GM19023 (cell line): Measurements from ENCODE around the gene RBBP5.
"Not testable (repeated sequence)": the region's sequence is repeated elsewhere in the genome, so short reads cannot be mapped to it uniquely, and the experiment has no call there.

Source experiments
- ATAC-seq: cut with Tn5 transposase; IDR thresholded peaks from one replicate; pipeline ENCODE4 v1.9.1; 2021; ENCODE audit warnings: mild to moderate bottlenecking, moderate library complexity; ENCODE audit not compliant: unreplicated experiment

The RBBP5 gene

DNA sequence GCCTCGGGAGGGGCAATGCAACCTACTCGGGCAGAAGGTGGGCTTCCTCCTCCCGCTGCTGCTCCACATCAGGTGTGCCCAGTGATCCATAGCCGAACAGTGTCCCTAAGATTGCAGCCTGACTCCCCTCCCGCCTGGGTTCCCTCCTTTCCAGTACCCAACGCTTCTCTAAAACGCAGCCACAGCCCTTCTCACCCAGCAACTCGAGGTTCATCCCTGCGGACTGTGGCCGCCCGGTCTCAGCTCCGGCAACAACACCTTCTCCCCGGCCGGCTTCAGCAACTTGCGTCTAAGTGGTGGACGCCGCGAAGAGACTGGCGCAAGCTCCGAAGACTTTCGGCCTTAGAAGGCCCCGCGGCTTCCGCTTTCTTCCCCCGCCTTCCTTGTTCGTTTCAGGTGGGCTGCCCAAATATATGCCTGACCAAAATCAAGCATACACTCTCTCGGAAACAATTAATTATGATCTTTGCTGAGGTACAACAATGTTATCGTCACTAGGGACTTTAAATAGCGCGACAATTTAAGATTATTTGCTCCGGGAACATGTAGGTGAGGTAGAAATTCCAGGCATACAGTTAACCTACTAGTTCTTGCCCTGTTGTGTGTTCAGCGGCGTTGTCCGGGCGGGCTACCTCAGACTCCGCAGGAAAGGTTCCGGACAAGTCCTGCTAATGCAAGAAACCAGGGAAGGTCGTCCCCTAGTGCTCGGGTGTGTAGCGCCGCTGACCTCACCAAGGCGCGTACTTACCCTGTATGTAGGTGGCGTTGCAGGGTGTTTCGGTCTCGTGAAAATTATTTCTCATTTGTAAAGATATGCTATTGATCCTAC, at the start of gene RBBP5:
Gene RBBP5 (minus strand): TSS at position 319 of the 829 bp plus-strand sequence. CDS start 105 bp downstream, at position 214.
- peak; percentile 97 for ATAC-seq

GRCh38 chr1:205171369-205171768, 49.6 kb upstream of the RBBP5 start:
- ATAC-seq = no peak

GRCh38 chr1:205170532-205171269, 48.9 kb upstream of the RBBP5 start:
- no peak for ATAC-seq

DNA sequence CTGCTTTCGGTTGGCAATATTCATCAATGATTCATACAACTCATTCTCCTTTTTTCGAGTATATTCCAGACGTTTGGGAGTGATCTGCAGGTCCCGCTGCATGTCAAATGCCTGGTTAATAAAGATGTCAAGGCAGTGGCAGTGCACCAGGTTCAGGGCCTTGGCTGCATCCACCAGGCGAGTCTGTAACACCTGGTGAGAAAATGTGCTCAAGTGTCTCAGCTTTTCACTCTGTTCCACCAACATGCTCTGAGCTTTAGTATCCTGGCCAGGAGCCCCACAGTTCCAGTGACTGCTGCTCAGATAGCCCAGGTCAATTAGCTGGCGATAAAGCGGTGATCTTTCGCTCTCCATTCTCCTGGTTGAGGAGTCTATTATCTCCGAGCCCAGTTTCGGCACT, 47.5 kb upstream of the RBBP5 start:
- no peak for ATAC-seq

DNA sequence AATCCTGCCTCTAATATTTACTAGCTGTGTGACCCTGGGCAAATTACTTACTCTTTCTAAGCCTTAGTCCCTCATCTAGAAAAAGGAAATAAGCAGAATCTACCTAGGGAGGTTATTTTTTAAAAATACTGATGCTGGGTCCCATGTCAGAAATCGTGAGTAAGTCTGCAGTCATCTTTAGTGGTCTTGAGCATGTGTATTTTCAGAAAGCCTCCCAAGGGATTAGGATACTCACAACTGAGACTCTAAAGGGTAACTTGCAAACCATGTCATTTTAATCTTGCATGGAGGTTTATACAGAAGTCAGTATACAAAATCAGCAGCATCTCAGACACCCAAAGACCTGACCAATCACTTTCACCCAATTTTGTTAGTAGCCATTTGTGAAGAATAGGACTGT, 46.5 kb upstream of the RBBP5 start:
- no peak for ATAC-seq

DNA sequence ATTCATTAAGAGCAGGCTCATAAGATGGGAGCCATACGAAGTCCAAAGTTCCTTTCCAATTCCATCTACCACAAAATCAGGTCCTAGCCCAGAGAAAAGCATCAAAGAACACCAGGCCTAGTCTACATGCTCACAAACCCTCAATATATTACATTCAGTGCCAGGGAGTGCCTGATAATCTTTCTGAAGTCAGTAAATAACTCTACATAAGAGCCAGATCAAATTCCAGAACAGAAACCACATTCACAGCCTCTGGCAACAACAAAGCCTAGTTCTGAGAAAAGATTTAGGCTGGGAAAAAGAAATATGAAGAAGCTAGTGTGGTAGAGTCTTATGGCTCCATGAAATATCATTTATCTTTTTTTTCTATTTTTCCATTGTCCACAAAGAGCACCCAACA, 40.5 kb upstream of the RBBP5 start:
- ATAC-seq = no peak

GRCh38 chr1:205161076-205161475, 39.3 kb upstream of the RBBP5 start:
- ATAC-seq = no peak

DNA sequence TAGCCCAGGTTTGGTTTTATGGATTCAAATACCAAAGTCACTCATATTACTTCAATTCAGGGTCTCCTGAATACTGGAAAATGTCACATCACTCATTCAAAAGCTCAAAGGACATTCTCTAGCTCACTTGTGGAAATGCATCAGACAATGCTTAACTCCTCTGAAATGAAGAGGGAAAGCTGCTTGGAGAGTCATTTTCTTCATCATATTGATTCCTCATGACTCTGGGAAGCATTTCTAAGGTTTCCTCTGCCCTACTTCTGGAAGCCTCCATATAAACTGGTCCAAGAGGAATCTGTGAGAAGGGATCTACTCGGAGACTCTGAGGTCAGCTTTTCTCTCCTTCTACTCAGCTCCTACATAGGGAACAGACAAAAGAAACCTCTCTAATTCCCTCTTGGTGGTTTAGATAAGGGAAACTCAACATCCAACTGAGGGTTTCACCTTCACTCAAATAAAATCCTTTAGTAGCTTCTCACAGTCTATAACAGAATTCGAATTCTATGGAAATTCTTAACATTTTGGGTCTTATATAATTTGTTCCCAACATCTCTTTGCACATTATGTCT, 36.4 kb upstream of the RBBP5 start:
- no peak for ATAC-seq

DNA sequence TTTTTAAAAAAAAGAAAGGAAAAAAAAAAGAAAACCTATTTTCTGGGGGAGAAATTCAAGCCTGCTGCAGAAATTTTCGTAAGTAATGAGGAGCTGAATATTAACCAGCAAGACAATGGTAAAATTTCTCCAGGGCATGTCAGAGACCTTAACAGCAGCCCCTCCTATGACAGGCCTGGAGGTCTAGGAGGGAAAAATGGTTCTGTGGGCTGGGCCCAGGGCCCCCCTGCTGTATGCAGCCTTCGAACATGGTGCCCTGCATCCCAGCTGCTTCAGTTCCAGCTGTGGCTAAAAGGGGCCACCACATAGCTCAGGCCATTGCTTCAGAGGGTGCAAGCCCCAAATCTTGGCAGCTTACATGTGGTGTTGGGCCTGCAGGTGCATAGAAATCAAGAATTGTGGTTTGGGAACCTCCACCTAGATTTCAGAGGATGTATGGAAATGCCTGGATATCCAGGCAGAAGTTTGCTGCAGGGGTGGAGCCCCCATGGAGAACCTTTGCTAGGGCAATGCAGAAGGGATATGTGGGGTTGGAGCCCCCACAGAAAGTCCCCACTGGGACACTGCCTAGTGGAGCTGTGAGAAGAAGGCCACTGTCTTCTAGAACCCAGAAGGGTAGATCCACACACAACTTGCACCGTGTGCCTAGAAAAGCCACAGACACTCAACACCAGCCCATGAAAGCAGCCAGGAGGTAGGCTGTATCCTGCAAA, 34.0 kb upstream of the RBBP5 start:
- not testable (repeated sequence) for ATAC-seq

GRCh38 chr1:205152505-205152904, 30.7 kb upstream of the RBBP5 start:
- no peak for ATAC-seq

GRCh38 chr1:205150651-205151428, 29.1 kb upstream of the RBBP5 start:
- no peak for ATAC-seq

- ATAC-seq = no peak
These were observed 25.5 kb upstream of the RBBP5 start for GRCh38 chr1:205147191-205147835.

DNA sequence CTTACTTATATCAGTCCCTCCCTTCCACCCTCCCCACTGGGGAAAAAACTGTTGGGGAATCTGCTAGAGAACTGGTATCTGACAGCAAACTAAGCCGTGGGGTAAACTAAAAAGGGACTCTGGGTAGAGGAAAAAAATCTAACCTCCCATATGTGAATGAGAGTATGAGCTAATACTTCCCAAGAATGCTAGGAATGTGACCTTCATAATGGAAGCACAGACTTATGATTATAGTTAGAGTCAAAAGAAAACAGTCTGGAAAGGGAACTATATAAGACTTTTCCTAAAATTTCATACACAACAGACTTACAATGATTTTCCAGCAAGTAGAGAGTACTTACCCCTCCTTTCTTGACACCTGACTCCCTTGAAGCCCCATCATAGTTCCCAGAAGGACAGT, 23.0 kb upstream of the RBBP5 start:
- ATAC-seq = no peak

DNA sequence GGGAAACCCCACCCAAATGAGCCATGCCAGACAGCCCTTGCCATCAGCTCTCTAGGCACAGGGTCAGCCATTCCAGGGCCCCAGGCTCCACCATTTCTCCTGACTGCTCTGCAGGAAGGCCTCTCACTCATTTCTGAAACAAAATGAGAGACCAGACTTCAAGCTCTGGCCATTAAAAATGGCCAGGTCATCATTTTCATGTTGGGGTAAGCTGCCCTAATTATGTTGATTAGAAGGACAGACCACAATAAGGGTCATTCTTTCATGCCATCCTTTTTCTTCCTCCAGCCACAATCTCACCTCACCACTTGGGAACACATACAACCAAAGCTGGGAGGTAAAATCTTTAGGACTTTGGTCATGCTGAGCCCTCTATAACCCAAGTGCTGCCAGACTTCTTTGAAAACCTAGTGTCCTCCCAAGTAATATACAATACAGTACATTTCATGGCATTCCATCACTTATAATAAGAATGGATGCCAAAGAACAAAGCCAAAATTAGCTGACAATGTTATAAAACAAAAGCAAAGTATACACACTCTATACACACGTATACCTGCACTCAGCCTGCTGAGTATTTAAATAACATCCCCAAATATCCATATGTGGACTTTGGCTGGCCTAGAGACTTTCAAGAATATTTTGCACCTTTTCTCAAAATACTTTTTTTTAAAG, 22.4 kb upstream of the RBBP5 start:
- no peak for ATAC-seq

- ATAC-seq = no peak
These were observed 20.3 kb upstream of the RBBP5 start for GRCh38 chr1:205142102-205142469.

- ATAC-seq = no peak
These were observed 19.7 kb upstream of the RBBP5 start for GRCh38 chr1:205141236-205142101.

- ATAC-seq = no peak
These were observed 18.3 kb upstream of the RBBP5 start for GRCh38 chr1:205140113-205140512.

GRCh38 chr1:205137901-205138300, 16.1 kb upstream of the RBBP5 start:
- no peak for ATAC-seq

DNA sequence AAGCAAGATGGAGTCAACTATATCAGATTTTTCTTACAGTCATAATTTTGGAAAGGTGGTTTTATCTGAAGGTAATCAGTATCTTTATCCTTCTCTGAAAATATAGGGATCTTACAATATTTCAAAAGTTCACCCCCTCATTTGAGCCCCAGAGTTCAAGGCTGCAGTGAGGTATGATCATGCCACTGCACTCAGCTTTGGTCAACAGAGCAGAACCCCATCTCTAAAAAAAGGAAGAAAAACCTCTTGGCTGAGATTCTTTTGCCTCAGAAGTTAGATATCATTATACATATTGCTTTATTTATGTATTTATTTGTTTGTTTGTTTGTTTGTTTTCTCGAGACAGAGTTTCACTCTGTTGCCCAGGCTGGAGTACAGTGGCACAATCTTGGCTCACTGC, 11.5 kb upstream of the RBBP5 start:
- ATAC-seq = no peak
